Cardiac muscle cell (in vitro differentiated cells and primary cell): ENCODE data around the gene TLCD5. TPM values are rescaled to one million over a fixed set of nuclear protein-coding genes. Genes with fewer than 3 reads are reported as not detected.

Experiments used
- DNase-seq, 2 donors: peaks; one replicate each; pipeline versions ENCODE4 v3.0.0 to v3.0.0-alpha.2; 2010 to 2017; ENCODE audit warnings: low read depth in 1 of 2, low spot score in 1 of 2
- H3K27ac ChIP-seq: fragments of 200-600 bp; sonication (generic); 2 replicates; pipeline ENCODE4 v1.5.1; 2016
- H3K27me3 ChIP-seq: fragments of 200-600 bp; sonication (generic); 2 replicates; pipeline ENCODE4 v1.6.0; 2016; ENCODE audit warnings: control low read depth
- H3K36me3 ChIP-seq: fragments of 200-600 bp; sonication (generic); 2 replicates; pipeline ENCODE4 v1.5.1; 2016; ENCODE audit warnings: control low read depth
- H3K4me1 ChIP-seq: fragments of 200-600 bp; sonication (generic); 2 replicates; pipeline ENCODE4 v1.8.1; 2017; ENCODE audit warnings: low read depth, mild to moderate bottlenecking, mixed run types
- H3K4me3 ChIP-seq: fragments of 200-600 bp; sonication (generic); 2 replicates; pipeline ENCODE4 v1.5.1; 2016; ENCODE audit warnings: mild to moderate bottlenecking
- H3K9me3 ChIP-seq: fragments of 200-600 bp; sonication (generic); 2 replicates; pipeline ENCODE4 v1.5.1; 2017; ENCODE audit warnings: low read depth, mild to moderate bottlenecking, control low read depth
- polyA plus RNA-seq: library from polyadenylated mRNA; unstranded; fragments of >200 nt; fragmentation: Nextera tagmentation; extraction: Ambion mirVana; gene quantifications from 2 replicates; pipeline ENCODE4 v1.2.1, GENCODE V29; 2016
- total RNA-seq: library from RNA; depleted of rRNA; stranded (reverse); fragments of >200 nt; gene quantifications from 2 replicates; pipeline ENCODE4 v1.2.3, GENCODE V29; 2016
- TF ChIP-seq, protein P1 (sequence below): IDR thresholded peaks from 2 replicates; pipeline ENCODE4 v1.5.1; 2012; ENCODE audit warnings: low read depth, mild to moderate bottlenecking, low read length

Gene TLCD5
- total and polyA plus RNA-seq, 2 experiments from 2014 or later: 25.0 to 27.1 TPM

DNA sequence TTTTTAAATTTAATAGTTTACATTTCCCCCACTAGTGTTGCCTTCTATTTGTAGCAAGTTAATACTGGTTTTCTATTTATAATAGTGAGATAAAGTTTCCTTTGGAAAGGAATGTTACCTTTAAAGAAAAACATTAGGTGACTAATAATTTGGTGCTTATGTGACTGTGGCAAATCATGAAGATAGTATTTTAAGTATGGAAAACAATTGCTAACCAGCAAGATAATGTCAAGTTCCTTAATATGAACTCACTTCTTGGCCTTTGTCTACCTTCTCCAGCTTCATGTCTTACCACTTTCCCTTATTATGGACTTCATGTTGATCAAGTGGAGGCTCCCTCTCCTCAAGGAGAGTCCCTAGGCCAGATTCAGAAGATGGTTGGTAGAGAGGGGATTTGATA is 38.3 kb downstream of the TLCD5 start:
- Histone ChIP-seq H3K9me3 (no peaks in the 10 kb centered on the region), H3K4me3 (no peak overlapping the region), H3K4me1 (no peaks in the 10 kb centered on the region), H3K27ac (no peak overlapping the region), H3K36me3 (no peaks in the 10 kb centered on the region), H3K27me3 (no peaks in the 10 kb centered on the region)
- no peak for DNase-seq
- TF ChIP-seq, protein P1, sequence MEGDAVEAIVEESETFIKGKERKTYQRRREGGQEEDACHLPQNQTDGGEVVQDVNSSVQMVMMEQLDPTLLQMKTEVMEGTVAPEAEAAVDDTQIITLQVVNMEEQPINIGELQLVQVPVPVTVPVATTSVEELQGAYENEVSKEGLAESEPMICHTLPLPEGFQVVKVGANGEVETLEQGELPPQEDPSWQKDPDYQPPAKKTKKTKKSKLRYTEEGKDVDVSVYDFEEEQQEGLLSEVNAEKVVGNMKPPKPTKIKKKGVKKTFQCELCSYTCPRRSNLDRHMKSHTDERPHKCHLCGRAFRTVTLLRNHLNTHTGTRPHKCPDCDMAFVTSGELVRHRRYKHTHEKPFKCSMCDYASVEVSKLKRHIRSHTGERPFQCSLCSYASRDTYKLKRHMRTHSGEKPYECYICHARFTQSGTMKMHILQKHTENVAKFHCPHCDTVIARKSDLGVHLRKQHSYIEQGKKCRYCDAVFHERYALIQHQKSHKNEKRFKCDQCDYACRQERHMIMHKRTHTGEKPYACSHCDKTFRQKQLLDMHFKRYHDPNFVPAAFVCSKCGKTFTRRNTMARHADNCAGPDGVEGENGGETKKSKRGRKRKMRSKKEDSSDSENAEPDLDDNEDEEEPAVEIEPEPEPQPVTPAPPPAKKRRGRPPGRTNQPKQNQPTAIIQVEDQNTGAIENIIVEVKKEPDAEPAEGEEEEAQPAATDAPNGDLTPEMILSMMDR: no peak

DNA sequence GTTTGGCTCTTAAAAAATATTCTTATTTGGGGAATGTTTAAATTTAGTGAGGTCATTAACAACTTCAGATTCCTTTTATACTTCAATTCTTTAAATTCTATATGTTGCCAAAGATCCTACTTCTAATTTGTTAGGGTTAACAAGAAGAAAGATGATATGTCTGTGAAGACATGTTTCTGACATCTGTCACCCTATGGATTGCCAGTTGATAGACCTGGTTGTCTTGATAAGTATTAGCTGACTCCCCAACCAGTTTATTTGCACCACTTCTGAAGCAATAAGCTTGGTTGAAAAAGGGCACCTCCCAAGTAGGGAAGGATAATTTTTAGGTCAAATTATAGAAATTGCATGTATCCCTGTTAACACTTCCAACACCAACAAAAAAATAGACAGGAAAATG is 40.4 kb downstream of the TLCD5 start:
- no peaks in the 10 kb centered on the region for H3K4me1 ChIP-seq
- no peaks in the 10 kb centered on the region for H3K27me3 ChIP-seq
- no peak for DNase-seq
- H3K27ac ChIP-seq: no peak overlapping the region
- H3K4me3 ChIP-seq: no peak overlapping the region
- H3K36me3 ChIP-seq: no peaks in the 10 kb centered on the region
- TF ChIP-seq, protein P1: no peak
- H3K9me3 ChIP-seq: no peaks in the 10 kb centered on the region

GRCh38 chr11:120372296-120372695 is 47.2 kb downstream of the TLCD5 start:
- H3K4me3 ChIP-seq: no peak overlapping the region
- no peaks in the 10 kb centered on the region for H3K9me3 ChIP-seq
- TF ChIP-seq, protein P1: no peak
- DNase-seq: no peak
- H3K27me3 ChIP-seq: no peaks in the 10 kb centered on the region
- H3K36me3 ChIP-seq: no peaks in the 10 kb centered on the region
- H3K27ac ChIP-seq: no peak overlapping the region
- H3K4me1 ChIP-seq: no peaks in the 10 kb centered on the region

GRCh38 chr11:120375076-120375475 is 50.0 kb downstream of the TLCD5 start:
- no peak overlapping the region for H3K27ac ChIP-seq

DNA sequence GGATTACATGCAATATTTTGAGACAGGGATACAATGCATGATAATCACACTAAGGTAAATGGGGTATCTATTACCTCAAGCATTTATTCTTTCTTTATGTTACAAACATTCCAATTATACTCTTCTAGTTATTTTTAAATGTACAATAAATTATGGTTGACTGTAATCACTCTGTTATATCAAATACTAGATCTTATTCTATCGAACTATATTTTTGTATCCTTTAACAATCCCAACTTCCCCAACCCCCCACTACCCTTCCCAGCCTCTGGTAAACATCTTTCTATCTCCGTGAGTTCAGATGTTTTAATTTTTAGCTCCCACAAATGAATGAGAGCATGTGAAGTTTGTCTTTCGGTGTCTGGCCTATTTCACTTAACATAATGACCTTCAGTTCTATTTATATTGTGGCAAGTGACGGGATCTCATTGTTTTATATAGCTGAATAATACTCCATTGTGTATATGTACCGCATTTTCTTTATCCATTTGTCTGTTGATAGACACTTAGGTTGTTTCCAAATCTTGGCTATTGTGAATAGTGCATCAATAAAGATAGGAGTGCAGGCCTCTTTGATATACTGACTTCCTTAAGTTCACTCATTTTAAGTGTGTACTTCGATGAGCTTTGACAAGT is 51.6 kb downstream of the TLCD5 start:
- H3K27ac ChIP-seq: no peak overlapping the region
- H3K27me3 ChIP-seq: no peaks in the 10 kb centered on the region

More at GRCh38 chr11:120375076-120375475, 50.0 kb downstream of the TLCD5 start:
- H3K9me3 ChIP-seq: no peaks in the 10 kb centered on the region
- TF ChIP-seq, protein P1: no peak
- no peaks in the 10 kb centered on the region for H3K4me1 ChIP-seq
- H3K36me3 ChIP-seq: no peaks in the 10 kb centered on the region
- H3K4me3 ChIP-seq: no peak overlapping the region
- no peak for DNase-seq
- no peaks in the 10 kb centered on the region for H3K27me3 ChIP-seq

More for the DNA sequence above, 51.6 kb downstream of the TLCD5 start:
- DNase-seq: no peak
- TF ChIP-seq, protein P1: no peak
- Histone ChIP-seq H3K9me3 (no peaks in the 10 kb centered on the region), H3K4me1 (no peaks in the 10 kb centered on the region), H3K4me3 (no peak overlapping the region), H3K36me3 (no peaks in the 10 kb centered on the region)
